ENCODE data around the gene BACH2. TPM values are rescaled to one million over a fixed set of nuclear protein-coding genes. Genes with fewer than 3 reads are reported as not detected.
"Not testable (repeated sequence)": the region's sequence is repeated elsewhere in the genome, so short reads cannot be mapped to it uniquely, and the experiment has no call there.

Gene BACH2
- total and polyA plus RNA-seq, 9 of the 15 experiments (the other 6 are each of a cell fraction or from before 2014, with no cell fraction given) = 0.06 to 3.1 (median 0.59) TPM

DNA sequence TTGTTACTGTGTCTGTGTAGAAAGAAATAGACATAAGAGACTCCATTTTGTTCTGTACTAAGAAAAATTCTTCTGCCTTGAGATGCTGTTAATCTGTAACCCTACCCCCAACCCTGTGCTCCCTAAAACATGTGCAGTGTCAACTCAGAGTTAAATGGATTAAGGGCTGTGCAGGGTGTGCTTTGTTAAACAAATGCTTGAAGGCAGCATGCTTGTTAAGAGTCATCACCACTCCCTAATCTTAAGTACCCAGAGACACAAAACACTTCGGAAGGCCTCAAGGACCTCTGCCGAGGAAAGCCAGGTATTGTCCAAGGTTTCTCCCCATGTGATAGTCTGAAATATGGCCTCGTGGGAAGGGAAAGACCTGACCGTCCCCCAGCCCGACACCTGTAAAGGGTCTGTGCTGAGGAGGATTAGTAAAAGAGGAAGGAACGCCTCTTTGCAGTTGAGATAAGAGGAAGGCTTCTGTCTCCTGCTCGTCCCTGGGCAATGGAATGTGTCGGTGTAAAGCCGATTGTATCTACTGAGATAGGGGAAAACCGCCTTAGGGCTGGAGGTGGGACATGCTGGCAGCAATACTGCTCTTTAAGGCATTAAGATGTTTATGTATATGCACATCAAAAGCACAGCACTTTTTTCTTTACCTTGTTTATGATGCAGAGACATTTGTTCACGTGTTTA, 405.7 kb downstream of the BACH2 start:
- H3K36me3 ChIP-seq (ENCODE audit: control insufficient read depth, insufficient read depth, low read length); H2AFZ ChIP-seq (ENCODE audit: low read depth, low read length); CTCF ChIA-PET (ENCODE audit: low intra/inter-chr PET ratio); H3K4me2 ChIP-seq (ENCODE audit: insufficient read depth, low read length); intact Hi-C loops (cut with micrococcal nuclease); FAIRE-seq; H3K27me3 ChIP-seq (ENCODE audit: control insufficient read depth in 2 of 2, insufficient read depth in 2 of 2, low read length in 2 of 2); H4K20me1 ChIP-seq (replicated peaks; ENCODE audit: control insufficient read depth, insufficient read depth, low read length); H3K9ac ChIP-seq (ENCODE audit: insufficient read depth in 1 of 2, low read depth in 2 of 2, low read length in 2 of 2); H3K4me3 ChIP-seq; H3K79me2 ChIP-seq (ENCODE audit: control insufficient read depth, insufficient read depth, low read length); BruUV-seq (replicated peaks); H3K27ac ChIP-seq (ENCODE audit: extremely low read depth, low read depth, low read length); ATAC-seq; H3K9me3 ChIP-seq (replicated peaks; ENCODE audit: control insufficient read depth, insufficient read depth, low read depth, low read length); in situ Hi-C loops (cut with MboI); POLR2A ChIA-PET; H3K9me1 ChIP-seq (ENCODE audit: control insufficient read depth, insufficient read depth, low read length): not testable (repeated sequence)
- DNase-seq (ENCODE audit: extremely low read depth in 1 of 4, low spot score in 3 of 4) = peak in 1 of 4 experiments; percentile 29
- TF ChIP-seq ARID1B (IDR thresholded peaks at IDR 0.05) (0 out of 2 replicates have a peak, but pooled peaks have one; percentile 20), L3MBTL2 (IDR thresholded peaks at IDR 0.05) (0 out of 2 replicates have a peak, but pooled peaks have one; percentile 33), CTBP1 (IDR thresholded peaks at IDR 0.05; ENCODE audit: borderline replicate concordance) (peak; percentile 64; the same call in 1 of the 2 replicates), TEAD1 (CRISPR knock-in tag; IDR thresholded peaks at IDR 0.05) (peak in 1 of 2 experiments; percentile 57; a peak in 1 of 4 replicates), ZEB2 (IDR thresholded peaks at IDR 0.05) (peak; percentile 62; the same call in 1 of the 2 replicates)
- peaks cover 0 to 21% of the 10 kb centered on the region in 2 experiments; a peak in 2 of 5 replicates for H3K4me1 ChIP-seq (replicated peaks in 1 of 2; ENCODE audit: control insufficient read depth in 2 of 2, insufficient read depth in 2 of 2, low read length in 2 of 2)
- WGBS (ENCODE audit: insufficient coverage, low coverage, missing lambda C conversion rate) = 0% methylated on average over 6 of the region's 11 CpGs

DNA sequence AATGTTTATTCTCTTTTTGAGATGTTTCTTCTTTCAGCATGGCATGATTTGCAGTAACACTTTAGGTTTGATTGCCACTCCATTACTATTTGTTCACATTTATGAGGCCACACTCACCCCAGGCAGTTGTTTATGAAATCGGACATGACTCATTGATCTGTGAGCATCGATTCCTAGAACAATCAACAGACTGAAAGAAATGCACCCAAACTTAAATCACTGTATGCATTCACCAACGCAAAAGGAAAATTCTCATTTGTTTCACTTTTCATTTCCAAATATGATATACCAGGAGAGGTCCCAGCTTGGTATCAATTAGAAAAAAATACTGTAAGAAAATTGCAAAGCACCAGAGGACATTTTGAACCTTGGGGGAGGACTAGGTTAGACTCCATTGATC, 407.8 kb downstream of the BACH2 start:
- H3K4me1 ChIP-seq (replicated peaks in 1 of 2; ENCODE audit: control insufficient read depth in 2 of 2, insufficient read depth in 2 of 2, low read length in 2 of 2) = peaks cover 0 to 22% of the 10 kb centered on the region in 2 experiments; a peak in 2 of 5 replicates
- 9% methylated on average over 3 of the region's 3 CpGs for WGBS (ENCODE audit: insufficient coverage, low coverage, missing lambda C conversion rate)
- no peak overlapping the region for H3K4me2 ChIP-seq (ENCODE audit: insufficient read depth, low read length)
- ATAC-seq = no peak
- DNase-seq (ENCODE audit: extremely low read depth in 1 of 4, low spot score in 3 of 4) = no peak
- H3K79me2 ChIP-seq (ENCODE audit: control insufficient read depth, insufficient read depth, low read length) = no peaks in the 10 kb centered on the region
- BruUV-seq (replicated peaks) = no TSS peak
- in situ Hi-C loops (cut with MboI) (no loop called here), intact Hi-C loops (cut with micrococcal nuclease) (no loop called here)
- no peak overlapping the region for H3K9ac ChIP-seq (ENCODE audit: insufficient read depth in 1 of 2, low read depth in 2 of 2, low read length in 2 of 2)
- H3K9me3 ChIP-seq (replicated peaks; ENCODE audit: control insufficient read depth, insufficient read depth, low read depth, low read length) = no peaks in the 10 kb centered on the region
- ChIA-PET CTCF (ENCODE audit: low intra/inter-chr PET ratio) (no interaction called here), POLR2A (no interaction called here)
- FAIRE-seq = no peak
- no peak overlapping the region for H3K27ac ChIP-seq (ENCODE audit: extremely low read depth, low read depth, low read length)
- H3K27me3 ChIP-seq (ENCODE audit: control insufficient read depth in 2 of 2, insufficient read depth in 2 of 2, low read length in 2 of 2) = no peaks in the 10 kb centered on the region
- no peak overlapping the region for H3K4me3 ChIP-seq
- no peak overlapping the region for H2AFZ ChIP-seq (ENCODE audit: low read depth, low read length)
- H3K9me1 ChIP-seq (ENCODE audit: control insufficient read depth, insufficient read depth, low read length) = no peaks in the 10 kb centered on the region
- H4K20me1 ChIP-seq (replicated peaks; ENCODE audit: control insufficient read depth, insufficient read depth, low read length) = no peaks in the 10 kb centered on the region
- no peaks in the 10 kb centered on the region for H3K36me3 ChIP-seq (ENCODE audit: control insufficient read depth, insufficient read depth, low read length)
- TF ChIP-seq MCM5 (IDR thresholded peaks at IDR 0.05; ENCODE audit: low read depth) (no peak), CCAR2 (IDR thresholded peaks at IDR 0.05; ENCODE audit: low read depth, low read length) (no peak), SAP30 (IDR thresholded peaks at IDR 0.05; ENCODE audit: borderline replicate concordance, insufficient read depth, low read depth, low read length, poor library complexity, severe bottlenecking) (no peak), ZC3H4 (CRISPR knock-in tag; IDR thresholded peaks at IDR 0.05; ENCODE audit: borderline replicate concordance) (no peak), POLR2AphosphoS5 (IDR thresholded peaks at IDR 0.05; ENCODE audit: control insufficient read depth, insufficient read depth, low read depth, low read length) (no peak), SMAD1 (IDR thresholded peaks at IDR 0.05; ENCODE audit: low read depth, low read length, partially characterized antibody) (no peak), SMAD2 (IDR thresholded peaks at IDR 0.05; ENCODE audit: low read depth, low read length) (no peak), HNRNPUL1 (IDR thresholded peaks at IDR 0.05; ENCODE audit: low read length) (no peak), ATF1 (CRISPR knock-in tag; IDR thresholded peaks at IDR 0.05) (no peak), ATF1 (tag; IDR thresholded peaks at IDR 0.05) (no peak)
- TF ChIP-seq, protein P1, sequence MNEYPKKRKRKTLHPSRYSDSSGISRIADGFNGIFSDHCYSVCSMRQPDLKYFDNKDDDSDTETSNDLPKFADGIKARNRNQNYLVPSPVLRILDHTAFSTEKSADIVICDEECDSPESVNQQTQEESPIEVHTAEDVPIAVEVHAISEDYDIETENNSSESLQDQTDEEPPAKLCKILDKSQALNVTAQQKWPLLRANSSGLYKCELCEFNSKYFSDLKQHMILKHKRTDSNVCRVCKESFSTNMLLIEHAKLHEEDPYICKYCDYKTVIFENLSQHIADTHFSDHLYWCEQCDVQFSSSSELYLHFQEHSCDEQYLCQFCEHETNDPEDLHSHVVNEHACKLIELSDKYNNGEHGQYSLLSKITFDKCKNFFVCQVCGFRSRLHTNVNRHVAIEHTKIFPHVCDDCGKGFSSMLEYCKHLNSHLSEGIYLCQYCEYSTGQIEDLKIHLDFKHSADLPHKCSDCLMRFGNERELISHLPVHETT (CRISPR knock-in tag; conservative IDR thresholded peaks at IDR 0.05 in 1 of 2, IDR thresholded peaks at IDR 0.05 in 1 of 2) = no peak

Measured in K562 (cell line).